Liver (tissue), 9 donors: ENCODE results near the gene PRELID1. TPM values are rescaled to one million over a fixed set of nuclear protein-coding genes. Genes with fewer than 3 reads are reported as not detected.

Source experiments
- DNase-seq: peaks from one replicate; pipeline ENCODE4 v3.0.0-alpha.2; 2017; ENCODE audit warnings: low spot score
- H3K27ac ChIP-seq, 2 donors: one replicate each; pipeline ENCODE4 v1.7.0; 2013; ENCODE audit warnings: inconsistent platforms in 2 of 2, low read length in 2 of 2, control low read depth in 1 of 2, low read depth in 1 of 2, mild to moderate bottlenecking in 1 of 2
- H3K27me3 ChIP-seq, 4 donors: one replicate each; pipeline versions ENCODE4 v1.6.1 to v1.7.0; 2013; ENCODE audit warnings: low read length in 3 of 4, inconsistent platforms in 1 of 4, mild to moderate bottlenecking in 1 of 4, moderate library complexity in 1 of 4; ENCODE audit not compliant: control insufficient read depth in 4 of 4, insufficient read depth in 4 of 4
- H3K36me3 ChIP-seq, 4 donors: one replicate each; pipeline versions ENCODE4 v1.6.1 to v1.7.0; 2013; ENCODE audit warnings: low read length in 3 of 4, mild to moderate bottlenecking in 3 of 4, low read depth in 1 of 4, moderate library complexity in 1 of 4; ENCODE audit not compliant: control insufficient read depth in 4 of 4, insufficient read depth in 3 of 4
- H3K4me1 ChIP-seq, 4 donors: one replicate each; pipeline versions ENCODE4 v1.6.1 to v1.7.0; 2013; ENCODE audit warnings: low read length in 3 of 4, mild to moderate bottlenecking in 3 of 4, moderate library complexity in 1 of 4; ENCODE audit not compliant: control insufficient read depth in 4 of 4, insufficient read depth in 4 of 4
- H3K4me3 ChIP-seq, 3 donors: one replicate each; pipeline versions ENCODE4 v1.6.1 to v1.7.0; 2013; ENCODE audit warnings: low read length in 3 of 3, control low read depth in 1 of 3, low read depth in 1 of 3, mild to moderate bottlenecking in 1 of 3
- H3K9ac ChIP-seq, 2 donors: one replicate each; pipeline ENCODE4 v1.7.0; 2013; ENCODE audit warnings: low read length in 2 of 2, mild to moderate bottlenecking in 2 of 2, moderate library complexity in 2 of 2, control low read depth in 1 of 2, low read depth in 1 of 2
- H3K9me3 ChIP-seq, 4 donors: one replicate each; pipeline versions ENCODE4 v1.6.1 to v1.7.0; 2013; ENCODE audit warnings: low read length in 3 of 4; ENCODE audit not compliant: control insufficient read depth in 4 of 4
- ATF3 ChIP-seq: IDR thresholded peaks from 2 replicates; pipeline ENCODE4 v1.6.1; 2016; ENCODE audit warnings: antibody characterized with exemption
- CTCF ChIP-seq: fragments of 150-350 bp; IDR thresholded peaks from 2 replicates; pipeline ENCODE4 v1.5.1; 2017; ENCODE audit warnings: improper control_type of control experiment, low read depth, low read length; ENCODE audit not compliant: missing input control
- EGR1 ChIP-seq, 2 donors: IDR thresholded peaks; 2 replicates each; pipeline ENCODE4 v1.6.1; 2016 to 2018; ENCODE audit warnings: antibody characterized with exemption in 2 of 2, low read depth in 2 of 2
- FOXA1 ChIP-seq: IDR thresholded peaks from 2 replicates; pipeline ENCODE4 v1.6.1; 2016; ENCODE audit warnings: antibody characterized with exemption
- FOXA2 ChIP-seq: IDR thresholded peaks from 2 replicates; pipeline ENCODE4 v1.6.1; 2016; ENCODE audit warnings: antibody characterized with exemption
- GABPA ChIP-seq, 2 donors: IDR thresholded peaks in 1 of 2; conservative IDR thresholded peaks in 1 of 2; 2 replicates each; pipeline ENCODE4 v1.6.1; 2016; ENCODE audit warnings: antibody characterized with exemption in 2 of 2, mild to moderate bottlenecking in 1 of 2, moderate library complexity in 1 of 2
- HNF4G ChIP-seq: IDR thresholded peaks from 2 replicates; pipeline ENCODE4 v1.6.1; 2016; ENCODE audit warnings: antibody characterized with exemption
- MAX ChIP-seq: IDR thresholded peaks from 2 replicates; pipeline ENCODE4 v1.6.1; 2016; ENCODE audit warnings: antibody characterized with exemption
- NR2F2 ChIP-seq: IDR thresholded peaks from 2 replicates; pipeline ENCODE4 v1.6.1; 2016; ENCODE audit warnings: antibody characterized with exemption
- RAD21 ChIP-seq, 2 donors: IDR thresholded peaks; 2 replicates each; pipeline ENCODE4 v1.6.1; 2016; ENCODE audit warnings: antibody characterized with exemption in 2 of 2, mild to moderate bottlenecking in 2 of 2
- REST ChIP-seq: IDR thresholded peaks from 2 replicates; pipeline ENCODE4 v1.6.1; 2016; ENCODE audit warnings: antibody characterized with exemption, mild to moderate bottlenecking
- RXRA ChIP-seq, 2 donors: IDR thresholded peaks; 2 replicates each; pipeline ENCODE4 v1.6.1; 2017 to 2018; ENCODE audit warnings: antibody characterized with exemption in 2 of 2, mild to moderate bottlenecking in 1 of 2
- TAF1 ChIP-seq: conservative IDR thresholded peaks from 2 replicates; pipeline ENCODE4 v1.6.1; 2016; ENCODE audit warnings: antibody characterized with exemption, mild to moderate bottlenecking
- YY1 ChIP-seq: IDR thresholded peaks from 2 replicates; pipeline ENCODE4 v1.6.1; 2016; ENCODE audit warnings: antibody characterized with exemption, mild to moderate bottlenecking
- ZBTB33 ChIP-seq: IDR thresholded peaks from 2 replicates; pipeline ENCODE4 v1.6.1; 2016; ENCODE audit warnings: antibody characterized with exemption
- WGBS: extraction: QIAGEN DNeasy Blood & Tissue Kit; methylation state at CpG from one replicate; pipeline ENCODE4 v1.1.7; 2013; 5-methylcytosine and 5-hydroxymethylcytosine counted together
- polyA plus RNA-seq, 2 donors: library from polyadenylated mRNA; stranded (reverse) in 1 of 2; unstranded in 1 of 2; fragments of 200-250 nt in 1 of 2; fragments of >200 nt in 1 of 2; fragmentation: Nextera tagmentation in 1 of 2; extraction: Ambion mirVana in 1 of 2; gene quantifications; one replicate each; pipeline versions ENCODE4 v1.2.1 to v1.2.3, GENCODE V29; 2013 to 2015
- total RNA-seq, 2 donors: library from RNA; depleted of rRNA; stranded (reverse); fragments of >200 nt; gene quantifications; one replicate each; pipeline ENCODE4 v1.2.3, GENCODE V29; 2014
- donor health status: healthy.
- donor health status: healthy.
- donor health status: healthy.
- donor health status: healthy.
- donor health status: healthy.

The PRELID1 gene
- total and polyA plus RNA-seq, 4 donors: 47.9 to 200 (median 85.3) TPM

- no peak overlapping the region for H3K27ac ChIP-seq
- H3K36me3 ChIP-seq: peaks cover 7 to 48% (median 31%) of the 10 kb centered on the region in 4 donors
Observed at GRCh38 chr5:177276886-177277285, 26.7 kb upstream of the PRELID1 start.

GRCh38 chr5:177288191-177288590 is 15.4 kb upstream of the PRELID1 start:
- Histone ChIP-seq H3K9me3 (no peaks in the 10 kb centered on the region), H3K4me3 (no peak overlapping the region), H3K27me3 (no peaks in the 10 kb centered on the region), H3K36me3 (peaks cover 3 to 64% (median 62%) of the 10 kb centered on the region in 4 donors), H3K4me1 (no peaks in the 10 kb centered on the region), H3K9ac (no peak overlapping the region), H3K27ac (no peak overlapping the region)
- no peak for DNase-seq
- WGBS: 91% methylated on average over 2 of the region's 2 CpGs
- TF ChIP-seq GABPA (IDR thresholded peaks at IDR 0.05 in 1 of 2, conservative IDR thresholded peaks at IDR 0.05 in 1 of 2): no peak
- no peak for TF ChIP-seq ZBTB33
- TF ChIP-seq YY1: no peak
- no peak for TF ChIP-seq EGR1 (IDR thresholded peaks at IDR 0.05; ENCODE audit: low read depth in 2 of 2)
- TF ChIP-seq TAF1: no peak
- no peak for TF ChIP-seq RAD21 (IDR thresholded peaks at IDR 0.05)
- TF ChIP-seq RXRA (IDR thresholded peaks at IDR 0.05): no peak
- no peak for TF ChIP-seq HNF4G
- no peak for TF ChIP-seq ATF3
- no peak for TF ChIP-seq MAX
- no peak for TF ChIP-seq REST
- TF ChIP-seq CTCF: no peak

More at GRCh38 chr5:177276886-177277285, 26.7 kb upstream of the PRELID1 start:
- H3K4me1 ChIP-seq: peaks cover 0 to 4% (median 0%) of the 10 kb centered on the region in 4 donors
- H3K27me3 ChIP-seq: no peaks in the 10 kb centered on the region
- no peak overlapping the region for H3K9ac ChIP-seq
- H3K4me3 ChIP-seq: no peak overlapping the region
- WGBS: 71% methylated on average over 1 of the region's 1 CpG
- DNase-seq: no peak
- no peak for TF ChIP-seq FOXA1
- TF ChIP-seq NR2F2: no peak
- no peak for TF ChIP-seq HNF4G
- no peak for TF ChIP-seq REST
- no peak for TF ChIP-seq TAF1
- TF ChIP-seq RAD21 (IDR thresholded peaks at IDR 0.05): no peak
- no peak for TF ChIP-seq ATF3
- TF ChIP-seq FOXA2: no peak
- TF ChIP-seq GABPA (IDR thresholded peaks at IDR 0.05 in 1 of 2, conservative IDR thresholded peaks at IDR 0.05 in 1 of 2): no peak
- TF ChIP-seq RXRA (IDR thresholded peaks at IDR 0.05): no peak
- H3K9me3 ChIP-seq: no peaks in the 10 kb centered on the region
